ENCODE results near the gene EML6.
"Not testable (repeated sequence)": the region's sequence is repeated elsewhere in the genome, so short reads cannot be mapped to it uniquely, and the experiment has no call there.

The EML6 gene

GRCh38 chr2:54853616-54854310, 130.3 kb downstream of the EML6 start:
- no peak for DNase-seq

GRCh38 chr2:54855434-54855833, 132.0 kb downstream of the EML6 start:
- DNase-seq, result no peak

DNA sequence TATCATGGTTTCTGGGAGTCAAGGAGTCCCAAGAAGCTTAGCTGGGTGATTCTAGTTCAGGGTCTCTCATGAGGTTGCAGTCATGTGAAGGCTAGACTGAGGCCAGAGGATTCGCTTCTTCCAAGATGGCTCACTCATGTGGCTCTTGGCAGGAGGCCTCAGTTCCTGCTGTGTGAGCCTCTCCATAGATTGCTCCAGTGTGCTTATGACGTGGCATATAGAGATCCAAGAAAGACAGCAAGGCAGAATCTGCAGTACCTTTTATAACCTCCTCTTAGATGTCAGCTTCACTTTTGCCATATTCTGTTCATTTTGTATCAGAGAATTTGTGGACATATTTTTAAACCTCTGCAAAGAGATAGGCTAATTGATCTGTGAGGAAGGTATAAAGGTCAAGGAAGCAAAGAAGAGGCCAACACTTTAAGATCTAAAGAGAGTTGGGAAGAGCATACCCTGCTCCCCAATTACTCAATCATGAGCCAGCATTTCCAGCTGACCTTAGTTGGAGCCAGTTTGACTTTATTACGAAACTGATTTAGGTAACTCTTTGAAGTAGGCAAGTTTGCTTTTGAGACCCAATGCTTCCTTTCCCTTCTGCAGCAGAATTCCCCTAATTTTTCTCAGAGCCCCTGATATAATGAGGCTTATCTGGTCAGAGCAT, 134.7 kb downstream of the EML6 start:
- DNase-seq, result no peak

DNA sequence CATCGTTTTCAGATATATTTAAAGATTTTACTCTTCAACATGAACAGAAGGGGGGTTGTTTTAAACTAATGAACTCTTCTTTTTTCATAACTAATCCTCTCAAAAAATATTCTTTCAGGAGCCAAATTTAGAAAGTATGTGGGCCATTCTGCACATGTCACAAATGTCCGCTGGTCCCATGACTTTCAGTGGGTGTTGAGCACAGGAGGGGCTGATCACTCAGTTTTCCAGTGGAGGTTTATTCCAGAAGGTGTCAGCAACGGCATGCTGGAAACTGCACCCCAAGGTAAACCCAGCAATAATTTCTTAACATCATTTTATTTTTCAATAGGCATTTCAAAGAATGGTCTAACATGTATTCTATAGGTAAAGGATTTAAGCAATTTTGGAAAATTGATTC, 136.0 kb downstream of the EML6 start:
- no peak for DNase-seq

- DNase-seq, result no peak
Measured at GRCh38 chr2:54859997-54860701, 136.7 kb downstream of the EML6 start.

- DNase-seq, result no peak
Measured at GRCh38 chr2:54862229-54862628, 138.8 kb downstream of the EML6 start.

GRCh38 chr2:54862742-54863141, 139.3 kb downstream of the EML6 start:
- DNase-seq, result no peak

DNA sequence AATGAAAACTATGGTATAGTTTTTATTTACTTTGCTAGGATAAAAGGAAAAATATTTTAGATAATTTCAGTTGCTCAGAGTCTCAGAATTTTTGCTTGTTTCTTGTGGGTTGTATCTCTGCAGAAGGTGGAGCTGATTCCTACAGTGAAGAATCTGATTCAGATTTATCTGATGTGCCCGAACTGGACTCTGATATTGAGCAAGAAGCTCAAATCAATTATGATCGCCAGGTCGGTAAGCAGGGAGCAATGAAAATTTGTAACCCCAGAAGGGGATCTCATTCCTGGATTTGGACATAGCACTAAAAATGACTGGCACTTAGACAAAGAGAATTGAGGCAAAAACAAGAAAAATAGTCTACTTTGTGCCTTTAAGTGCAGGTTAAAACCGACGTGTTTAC, 140.2 kb downstream of the EML6 start:
- DNase-seq, result no peak

DNA sequence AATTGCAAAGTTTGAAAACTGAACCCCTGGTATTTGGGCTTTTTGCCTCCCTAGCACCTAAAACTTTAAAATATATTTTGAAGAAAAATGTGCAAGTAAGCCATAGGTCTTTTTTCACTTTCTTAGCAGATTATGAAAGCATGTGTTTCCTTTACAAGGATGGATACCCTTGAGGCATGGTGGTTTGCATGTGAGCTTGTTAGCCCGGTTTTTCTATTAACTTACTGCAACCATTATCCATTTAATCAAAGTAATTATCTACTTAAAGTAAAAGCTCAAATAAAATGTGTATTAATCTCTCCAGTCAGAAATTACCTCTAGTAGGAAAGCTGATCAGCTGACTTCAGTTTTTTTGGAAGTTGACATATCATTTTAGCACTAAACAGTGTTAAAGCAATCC, 140.6 kb downstream of the EML6 start:
- DNase-seq, result no peak

- no peak for DNase-seq
Measured at GRCh38 chr2:54864727-54865126, 141.3 kb downstream of the EML6 start.

DNA sequence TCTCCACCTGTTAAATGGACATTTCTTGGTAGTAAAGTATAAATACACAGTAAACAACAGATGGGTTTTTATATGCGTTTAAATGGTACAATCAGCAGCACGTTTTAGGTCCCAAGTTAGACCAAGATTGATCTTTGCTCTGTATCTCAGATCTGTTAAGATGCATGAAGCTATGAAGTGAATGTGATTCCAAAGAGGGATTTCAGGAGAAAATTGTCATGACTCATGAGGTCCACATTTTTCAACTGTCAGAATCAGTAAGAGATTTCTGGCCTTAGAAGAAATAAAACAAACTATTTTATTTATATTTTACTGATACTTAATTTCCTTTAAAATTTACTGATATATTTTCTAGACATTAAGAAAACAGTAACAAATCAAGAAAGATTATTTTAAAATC, 142.7 kb downstream of the EML6 start:
- no peak for DNase-seq

DNA sequence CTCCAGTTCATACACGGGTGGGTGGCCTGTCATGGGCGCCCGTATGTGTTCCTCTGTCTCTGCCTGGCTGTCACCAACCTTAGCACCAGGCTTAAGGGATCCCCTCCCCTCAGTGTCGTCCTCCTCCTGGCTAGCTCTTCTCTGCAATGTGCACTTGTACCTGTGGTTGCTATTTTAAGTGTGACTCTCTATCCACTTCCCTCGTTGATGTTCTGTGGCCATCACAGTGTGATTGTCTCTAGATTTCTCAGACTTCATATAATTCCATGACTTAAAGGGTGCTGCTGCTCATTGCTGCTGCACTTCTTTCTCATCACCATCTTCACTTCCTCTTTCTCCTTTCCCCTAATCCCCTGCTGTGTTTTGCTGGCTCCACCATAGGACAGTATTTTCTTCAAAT, 143.4 kb downstream of the EML6 start:
- no peak for DNase-seq

GRCh38 chr2:54867457-54867856, 144.0 kb downstream of the EML6 start:
- no peak for DNase-seq

GRCh38 chr2:54871457-54872107, 148.1 kb downstream of the EML6 start:
- no peak for DNase-seq

GRCh38 chr2:54872780-54873179, 149.3 kb downstream of the EML6 start:
- no peak for DNase-seq

- not testable (repeated sequence) for DNase-seq
Measured at GRCh38 chr2:54873236-54873635, 149.8 kb downstream of the EML6 start.

DNA sequence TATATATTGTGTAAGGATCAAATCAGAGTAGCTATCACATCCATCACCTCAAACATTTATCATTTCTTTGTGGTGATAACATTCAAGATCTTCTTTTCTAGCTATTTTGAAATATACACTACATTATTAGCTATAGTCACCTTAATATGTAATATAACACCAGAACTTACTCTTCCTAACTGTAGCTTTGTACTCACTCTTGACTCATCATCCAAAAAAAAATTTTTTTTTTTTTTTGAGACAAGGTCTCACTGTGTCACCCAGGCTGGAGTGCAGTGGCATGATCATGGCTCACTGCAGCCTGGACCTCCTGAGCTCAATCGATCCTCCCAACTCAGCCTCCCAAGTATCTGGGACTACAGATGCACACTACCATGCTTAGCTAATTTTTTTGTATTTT, 153.3 kb downstream of the EML6 start:
- DNase-seq, result no peak

DNA sequence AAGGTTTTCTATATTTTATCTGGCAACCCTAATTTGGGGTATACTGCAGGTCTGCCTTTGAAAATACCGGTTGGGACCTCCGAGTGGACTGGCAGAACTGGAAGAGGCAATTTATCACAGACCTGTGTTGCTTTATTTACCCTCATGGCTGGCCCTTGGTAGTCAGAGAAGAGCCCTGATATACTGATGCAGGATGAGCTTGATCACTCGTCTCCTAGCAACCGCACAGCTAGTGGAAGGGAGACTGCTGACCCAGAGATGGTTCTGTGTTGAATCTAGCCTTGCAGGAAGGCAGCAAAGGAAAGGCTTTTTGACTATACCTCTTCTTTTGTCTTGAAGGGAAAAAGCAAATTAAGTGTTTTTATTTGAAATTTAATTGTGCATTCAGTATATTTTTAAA, 154.7 kb downstream of the EML6 start:
- no peak for DNase-seq

GRCh38 chr2:54879032-54879431, 155.6 kb downstream of the EML6 start:
- DNase-seq, result no peak

DNA sequence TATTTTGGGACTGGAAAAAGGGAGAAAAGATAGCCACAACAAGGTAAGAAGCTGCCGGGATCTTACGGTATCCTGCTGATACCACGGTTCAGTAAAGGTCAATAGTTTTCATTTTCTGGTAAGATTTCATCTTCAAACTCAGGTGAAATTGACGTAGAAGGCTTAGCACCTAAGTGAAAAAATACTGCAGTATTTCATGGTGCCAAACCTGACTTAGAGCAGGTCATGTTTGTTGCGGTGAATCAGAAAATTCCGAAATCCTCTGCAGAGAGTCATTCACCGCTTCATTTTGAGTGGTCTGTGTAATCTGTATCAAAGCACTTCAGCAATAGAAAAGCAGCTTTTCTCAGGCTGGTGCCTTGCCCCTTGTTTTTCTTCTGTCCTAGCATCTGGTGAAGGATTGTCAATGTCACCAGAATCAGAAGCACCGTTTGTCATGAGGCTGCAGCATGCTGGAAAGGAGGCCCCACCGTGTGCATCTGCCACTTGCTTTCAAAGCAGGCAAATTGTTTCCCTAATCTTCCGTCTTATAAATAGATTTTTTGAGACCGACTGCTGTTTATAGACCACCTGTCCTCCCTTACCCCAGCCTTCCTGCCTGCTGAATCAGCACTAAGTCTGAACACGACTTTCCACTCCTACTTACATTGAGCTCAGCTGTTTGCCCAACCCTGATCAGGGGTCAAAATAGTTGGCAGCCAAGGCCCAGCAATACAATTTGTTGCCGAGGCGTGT, 156.3 kb downstream of the EML6 start:
- DNase-seq, result no peak

DNA sequence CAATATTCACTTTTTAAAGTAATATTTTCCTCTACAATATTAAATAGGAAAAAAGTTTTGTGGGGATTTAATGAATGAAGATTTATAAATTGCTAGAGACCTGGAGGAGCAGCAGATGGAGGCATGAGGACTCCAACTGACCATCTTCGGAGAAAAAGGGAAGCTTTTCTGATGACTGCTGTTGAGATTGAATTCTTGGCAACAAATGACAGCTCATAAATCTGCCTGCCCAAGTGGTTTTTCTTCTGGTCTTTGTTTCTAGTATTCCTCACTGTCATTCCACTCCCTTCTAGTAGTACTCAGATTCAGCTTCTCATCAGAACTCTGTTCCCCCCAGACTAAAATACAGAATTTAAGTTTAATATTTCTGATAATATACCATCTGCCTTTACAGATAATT, 157.0 kb downstream of the EML6 start:
- no peak for DNase-seq

- DNase-seq, result peak; percentile 11
Measured at GRCh38 chr2:54881759-54882158, 158.3 kb downstream of the EML6 start.

- DNase-seq, result no peak
Measured at GRCh38 chr2:54885891-54886290, 162.4 kb downstream of the EML6 start.
